ENCODE data around the gene RAD51B.
"Not testable (repeated sequence)": the region's sequence is repeated elsewhere in the genome, so short reads cannot be mapped to it uniquely, and the experiment has no call there.

The RAD51B gene

GRCh38 chr14:68216957-68217356, 397.4 kb downstream of the RAD51B start:
- Histone ChIP-seq H2BK15ac (replicated peaks; ENCODE audit: low read depth) (no peak overlapping the region), H3K4me2 (ENCODE audit: low read length) (no peak overlapping the region), H4K5ac (ENCODE audit: low read length) (no peak overlapping the region), H2BK120ac (ENCODE audit: low read depth, low read length) (no peak overlapping the region), H3K79me2 (ENCODE audit: control insufficient read depth, insufficient read depth, low read length) (no peaks in the 10 kb centered on the region), H3K4ac (ENCODE audit: low read depth, low read length) (no peak overlapping the region), H3K4me3 (ENCODE audit: low read length) (no peak overlapping the region), H2BK5ac (ENCODE audit: low read length) (no peak overlapping the region), H3K36me3 (ENCODE audit: control insufficient read depth, insufficient read depth, low read length) (no peaks in the 10 kb centered on the region), H3K23ac (ENCODE audit: low read length) (no peak overlapping the region), H3K9ac (ENCODE audit: low read length) (no peak overlapping the region), H2AK5ac (ENCODE audit: low read length) (no peak overlapping the region), H3K4me1 (ENCODE audit: control insufficient read depth, low read depth, low read length) (peaks cover 5% of the 10 kb centered on the region), H3K27ac (ENCODE audit: low read depth, low read length) (no peak overlapping the region), H3K56ac (ENCODE audit: low read length) (no peak overlapping the region), H3K18ac (ENCODE audit: low read length) (no peak overlapping the region), H3K27me3 (ENCODE audit: insufficient read depth, low read length, poor library complexity) (no peaks in the 10 kb centered on the region), H4K8ac (ENCODE audit: low read depth, low read length) (no peak overlapping the region), H3K79me1 (ENCODE audit: low read length) (no peaks in the 10 kb centered on the region)
- WGBS (ENCODE audit: extremely low coverage, insufficient coverage, low lambda C conversion rate): no CpG with 5 or more reads among the region's 3 CpGs
- DNase-seq: peak; percentile 74

- no peak for DNase-seq
Measured at GRCh38 chr14:68217791-68218340, 398.3 kb downstream of the RAD51B start.

GRCh38 chr14:68219407-68219806, 399.8 kb downstream of the RAD51B start:
- no peak overlapping the region for H4K5ac ChIP-seq (ENCODE audit: low read length)
- no peak overlapping the region for H3K4ac ChIP-seq (ENCODE audit: low read depth, low read length)
- no peak overlapping the region for H3K23ac ChIP-seq (ENCODE audit: low read length)
- H3K18ac ChIP-seq (ENCODE audit: low read length): no peak overlapping the region
- H3K4me1 ChIP-seq (ENCODE audit: control insufficient read depth, low read depth, low read length): peaks cover 5% of the 10 kb centered on the region
- no peaks in the 10 kb centered on the region for H3K79me1 ChIP-seq (ENCODE audit: low read length)
- H3K9ac ChIP-seq (ENCODE audit: low read length): no peak overlapping the region
- no peak overlapping the region for H4K8ac ChIP-seq (ENCODE audit: low read depth, low read length)
- DNase-seq: peak; percentile 79
- H3K4me3 ChIP-seq (ENCODE audit: low read length): no peak overlapping the region
- H3K27ac ChIP-seq (ENCODE audit: low read depth, low read length): no peak overlapping the region
- H3K36me3 ChIP-seq (ENCODE audit: control insufficient read depth, insufficient read depth, low read length): no peaks in the 10 kb centered on the region
- H3K56ac ChIP-seq (ENCODE audit: low read length): no peak overlapping the region
- H3K27me3 ChIP-seq (ENCODE audit: insufficient read depth, low read length, poor library complexity): no peaks in the 10 kb centered on the region
- no peak overlapping the region for H2AK5ac ChIP-seq (ENCODE audit: low read length)
- H2BK5ac ChIP-seq (ENCODE audit: low read length): no peak overlapping the region
- H2BK15ac ChIP-seq (replicated peaks; ENCODE audit: low read depth): no peak overlapping the region
- no peaks in the 10 kb centered on the region for H3K79me2 ChIP-seq (ENCODE audit: control insufficient read depth, insufficient read depth, low read length)
- no peak overlapping the region for H3K4me2 ChIP-seq (ENCODE audit: low read length)
- no peak overlapping the region for H2BK120ac ChIP-seq (ENCODE audit: low read depth, low read length)
- WGBS (ENCODE audit: extremely low coverage, insufficient coverage, low lambda C conversion rate): no CpG with 5 or more reads among the region's 7 CpGs

More at GRCh38 chr14:68217791-68218340, 398.3 kb downstream of the RAD51B start:
- Histone ChIP-seq H3K4ac (ENCODE audit: low read depth, low read length) (no peak overlapping the region), H2BK120ac (ENCODE audit: low read depth, low read length) (no peak overlapping the region), H3K56ac (ENCODE audit: low read length) (no peak overlapping the region), H2AK5ac (ENCODE audit: low read length) (no peak overlapping the region), H3K18ac (ENCODE audit: low read length) (no peak overlapping the region), H3K4me2 (ENCODE audit: low read length) (no peak overlapping the region), H4K8ac (ENCODE audit: low read depth, low read length) (no peak overlapping the region), H2BK15ac (replicated peaks; ENCODE audit: low read depth) (no peak overlapping the region), H3K27me3 (ENCODE audit: insufficient read depth, low read length, poor library complexity) (no peaks in the 10 kb centered on the region), H4K5ac (ENCODE audit: low read length) (no peak overlapping the region), H3K9ac (ENCODE audit: low read length) (no peak overlapping the region), H3K4me3 (ENCODE audit: low read length) (no peak overlapping the region), H3K4me1 (ENCODE audit: control insufficient read depth, low read depth, low read length) (peaks cover 5% of the 10 kb centered on the region), H2BK5ac (ENCODE audit: low read length) (no peak overlapping the region), H3K79me1 (ENCODE audit: low read length) (no peaks in the 10 kb centered on the region), H3K36me3 (ENCODE audit: control insufficient read depth, insufficient read depth, low read length) (no peaks in the 10 kb centered on the region), H3K23ac (ENCODE audit: low read length) (no peak overlapping the region), H3K79me2 (ENCODE audit: control insufficient read depth, insufficient read depth, low read length) (no peaks in the 10 kb centered on the region), H3K27ac (ENCODE audit: low read depth, low read length) (no peak overlapping the region)

GRCh38 chr14:68221046-68221445, 401.5 kb downstream of the RAD51B start:
- not testable (repeated sequence) for H3K27me3 ChIP-seq (ENCODE audit: insufficient read depth, low read length, poor library complexity); H2AK5ac ChIP-seq (ENCODE audit: low read length); H2BK5ac ChIP-seq (ENCODE audit: low read length); H4K8ac ChIP-seq (ENCODE audit: low read depth, low read length); H3K9ac ChIP-seq (ENCODE audit: low read length); H2BK15ac ChIP-seq (replicated peaks; ENCODE audit: low read depth); H3K4me3 ChIP-seq (ENCODE audit: low read length); H4K5ac ChIP-seq (ENCODE audit: low read length); H3K79me1 ChIP-seq (ENCODE audit: low read length); DNase-seq; H3K27ac ChIP-seq (ENCODE audit: low read depth, low read length); H3K23ac ChIP-seq (ENCODE audit: low read length); H3K36me3 ChIP-seq (ENCODE audit: control insufficient read depth, insufficient read depth, low read length); H3K4ac ChIP-seq (ENCODE audit: low read depth, low read length); H2BK120ac ChIP-seq (ENCODE audit: low read depth, low read length); H3K18ac ChIP-seq (ENCODE audit: low read length); H3K4me2 ChIP-seq (ENCODE audit: low read length); H3K4me1 ChIP-seq (ENCODE audit: control insufficient read depth, low read depth, low read length); H3K56ac ChIP-seq (ENCODE audit: low read length); H3K79me2 ChIP-seq (ENCODE audit: control insufficient read depth, insufficient read depth, low read length)
- WGBS (ENCODE audit: extremely low coverage, insufficient coverage, low lambda C conversion rate): no CpG with 5 or more reads among the region's 2 CpGs

- Histone ChIP-seq H3K4me2 (ENCODE audit: low read length) (no peak overlapping the region), H2BK120ac (ENCODE audit: low read depth, low read length) (no peak overlapping the region), H4K5ac (ENCODE audit: low read length) (no peak overlapping the region), H3K36me3 (ENCODE audit: control insufficient read depth, insufficient read depth, low read length) (no peaks in the 10 kb centered on the region), H2BK15ac (replicated peaks; ENCODE audit: low read depth) (no peak overlapping the region), H3K27me3 (ENCODE audit: insufficient read depth, low read length, poor library complexity) (no peaks in the 10 kb centered on the region), H3K56ac (ENCODE audit: low read length) (no peak overlapping the region), H4K8ac (ENCODE audit: low read depth, low read length) (no peak overlapping the region), H3K79me1 (ENCODE audit: low read length) (no peaks in the 10 kb centered on the region), H3K18ac (ENCODE audit: low read length) (no peak overlapping the region), H3K79me2 (ENCODE audit: control insufficient read depth, insufficient read depth, low read length) (no peaks in the 10 kb centered on the region), H3K27ac (ENCODE audit: low read depth, low read length) (no peak overlapping the region), H2AK5ac (ENCODE audit: low read length) (no peak overlapping the region), H3K23ac (ENCODE audit: low read length) (no peak overlapping the region), H3K9ac (ENCODE audit: low read length) (no peak overlapping the region), H3K4me1 (ENCODE audit: control insufficient read depth, low read depth, low read length) (peaks cover 2% of the 10 kb centered on the region), H2BK5ac (ENCODE audit: low read length) (no peak overlapping the region), H3K4me3 (ENCODE audit: low read length) (no peak overlapping the region), H3K4ac (ENCODE audit: low read depth, low read length) (no peak overlapping the region)
- no CpG with 5 or more reads among the region's 4 CpGs for WGBS (ENCODE audit: extremely low coverage, insufficient coverage, low lambda C conversion rate)
- no peak for DNase-seq
Measured at GRCh38 chr14:68222154-68222553, 402.6 kb downstream of the RAD51B start.

- Histone ChIP-seq H3K4me1 (ENCODE audit: control insufficient read depth, low read depth, low read length) (no peaks in the 10 kb centered on the region), H3K27ac (ENCODE audit: low read depth, low read length) (no peak overlapping the region), H4K5ac (ENCODE audit: low read length) (no peak overlapping the region), H4K8ac (ENCODE audit: low read depth, low read length) (no peak overlapping the region), H3K79me2 (ENCODE audit: control insufficient read depth, insufficient read depth, low read length) (no peaks in the 10 kb centered on the region), H3K79me1 (ENCODE audit: low read length) (no peaks in the 10 kb centered on the region), H3K23ac (ENCODE audit: low read length) (no peak overlapping the region), H2BK5ac (ENCODE audit: low read length) (no peak overlapping the region), H3K9ac (ENCODE audit: low read length) (no peak overlapping the region), H3K4ac (ENCODE audit: low read depth, low read length) (no peak overlapping the region), H3K27me3 (ENCODE audit: insufficient read depth, low read length, poor library complexity) (no peaks in the 10 kb centered on the region), H2BK15ac (replicated peaks; ENCODE audit: low read depth) (no peak overlapping the region), H3K4me2 (ENCODE audit: low read length) (no peak overlapping the region), H2BK120ac (ENCODE audit: low read depth, low read length) (no peak overlapping the region), H2AK5ac (ENCODE audit: low read length) (no peak overlapping the region), H3K18ac (ENCODE audit: low read length) (no peak overlapping the region), H3K4me3 (ENCODE audit: low read length) (no peak overlapping the region), H3K36me3 (ENCODE audit: control insufficient read depth, insufficient read depth, low read length) (no peaks in the 10 kb centered on the region), H3K56ac (ENCODE audit: low read length) (no peak overlapping the region)
- no peak for DNase-seq
- no CpG with 5 or more reads among the region's 3 CpGs for WGBS (ENCODE audit: extremely low coverage, insufficient coverage, low lambda C conversion rate)
Measured at GRCh38 chr14:68222726-68223125, 403.1 kb downstream of the RAD51B start.
